Measurements from ENCODE around the gene MPP2.

MPP2 gene

DNA sequence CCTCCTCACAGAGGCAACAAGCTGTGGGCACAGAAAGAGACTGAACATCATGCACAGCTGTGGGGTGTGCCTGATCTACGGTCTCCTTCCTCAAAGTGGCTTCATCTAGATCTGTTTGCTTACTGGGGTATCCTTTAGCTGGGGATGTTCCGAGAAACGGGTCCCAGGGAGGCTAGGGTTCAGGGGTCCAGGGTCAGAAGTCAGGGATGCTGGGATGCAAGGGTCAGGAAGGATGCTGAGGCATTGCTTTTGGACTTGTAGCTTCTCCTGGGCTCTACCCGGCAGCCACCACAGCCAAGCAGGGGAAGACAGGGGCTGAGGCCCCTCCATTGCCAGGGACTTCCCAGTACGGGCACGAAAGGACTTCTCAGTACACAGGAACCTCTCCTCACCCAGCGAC lies 53.8 kb downstream of the MPP2 start:
- H3K27ac ChIP-seq = no peak overlapping the region
- TF ChIP-seq ZFX (IDR thresholded peaks at IDR 0.05; ENCODE audit: borderline replicate concordance) = no peak
- TF ChIP-seq, protein P1, sequence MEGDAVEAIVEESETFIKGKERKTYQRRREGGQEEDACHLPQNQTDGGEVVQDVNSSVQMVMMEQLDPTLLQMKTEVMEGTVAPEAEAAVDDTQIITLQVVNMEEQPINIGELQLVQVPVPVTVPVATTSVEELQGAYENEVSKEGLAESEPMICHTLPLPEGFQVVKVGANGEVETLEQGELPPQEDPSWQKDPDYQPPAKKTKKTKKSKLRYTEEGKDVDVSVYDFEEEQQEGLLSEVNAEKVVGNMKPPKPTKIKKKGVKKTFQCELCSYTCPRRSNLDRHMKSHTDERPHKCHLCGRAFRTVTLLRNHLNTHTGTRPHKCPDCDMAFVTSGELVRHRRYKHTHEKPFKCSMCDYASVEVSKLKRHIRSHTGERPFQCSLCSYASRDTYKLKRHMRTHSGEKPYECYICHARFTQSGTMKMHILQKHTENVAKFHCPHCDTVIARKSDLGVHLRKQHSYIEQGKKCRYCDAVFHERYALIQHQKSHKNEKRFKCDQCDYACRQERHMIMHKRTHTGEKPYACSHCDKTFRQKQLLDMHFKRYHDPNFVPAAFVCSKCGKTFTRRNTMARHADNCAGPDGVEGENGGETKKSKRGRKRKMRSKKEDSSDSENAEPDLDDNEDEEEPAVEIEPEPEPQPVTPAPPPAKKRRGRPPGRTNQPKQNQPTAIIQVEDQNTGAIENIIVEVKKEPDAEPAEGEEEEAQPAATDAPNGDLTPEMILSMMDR (IDR thresholded peaks at IDR 0.05) = no peak

DNA sequence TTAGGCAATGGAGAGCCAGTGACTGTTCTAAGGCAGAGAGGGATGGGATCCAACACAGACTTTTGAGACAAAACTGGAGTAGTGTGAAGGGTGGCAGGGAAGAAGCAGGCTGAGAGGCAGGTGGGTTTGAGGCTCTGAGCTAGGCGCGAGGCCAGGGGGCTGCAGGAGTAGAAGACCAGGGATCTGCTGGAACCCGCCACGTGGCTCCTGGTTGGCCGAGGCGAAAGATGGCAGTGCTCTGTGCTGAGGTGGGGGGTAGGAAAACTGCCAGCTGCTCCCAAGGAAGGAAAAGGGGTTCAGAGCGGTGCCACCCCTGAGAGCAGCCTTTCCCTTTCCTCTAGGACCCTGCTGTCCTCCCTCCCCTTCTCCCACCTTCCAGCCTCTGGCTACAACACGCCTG lies 54.8 kb downstream of the MPP2 start:
- no peak for TF ChIP-seq ZFX (IDR thresholded peaks at IDR 0.05; ENCODE audit: borderline replicate concordance)
- TF ChIP-seq, protein P1 (IDR thresholded peaks at IDR 0.05) = no peak
- no peak overlapping the region for H3K27ac ChIP-seq

DNA sequence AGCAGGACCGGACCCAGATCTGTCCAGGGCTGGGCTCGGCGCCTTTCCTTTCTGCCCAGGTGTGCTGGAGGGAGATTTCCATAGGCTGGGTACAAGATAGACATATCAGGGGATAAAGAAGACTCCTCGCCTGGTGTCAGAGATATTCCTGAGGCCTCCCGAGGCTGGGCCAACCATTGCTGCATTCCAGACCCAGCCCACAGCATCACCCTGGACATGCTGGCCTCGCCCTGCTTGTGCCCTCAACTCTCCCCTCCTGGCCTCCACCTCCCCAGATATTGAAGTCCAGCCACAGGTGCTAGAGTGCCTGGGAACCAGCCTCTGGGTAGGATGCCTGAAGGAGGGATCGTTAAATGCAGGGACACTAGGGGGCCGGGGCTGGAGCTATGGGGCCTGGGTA lies 58.2 kb downstream of the MPP2 start:
- H3K27ac ChIP-seq = no peak overlapping the region
- TF ChIP-seq, protein P1 (IDR thresholded peaks at IDR 0.05) = no peak
- no peak for TF ChIP-seq ZFX (IDR thresholded peaks at IDR 0.05; ENCODE audit: borderline replicate concordance)

DNA sequence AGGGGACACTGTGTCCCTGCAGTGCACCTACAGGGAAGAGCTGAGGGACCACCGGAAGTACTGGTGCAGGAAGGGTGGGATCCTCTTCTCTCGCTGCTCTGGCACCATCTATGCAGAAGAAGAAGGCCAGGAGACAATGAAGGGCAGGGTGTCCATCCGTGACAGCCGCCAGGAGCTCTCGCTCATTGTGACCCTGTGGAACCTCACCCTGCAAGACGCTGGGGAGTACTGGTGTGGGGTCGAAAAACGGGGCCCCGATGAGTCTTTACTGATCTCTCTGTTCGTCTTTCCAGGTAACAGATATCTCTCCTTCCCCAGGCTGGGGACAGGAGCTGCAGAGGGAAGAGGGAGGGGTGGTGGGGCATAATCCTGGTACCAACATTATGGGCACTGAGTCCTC lies 58.7 kb downstream of the MPP2 start:
- TF ChIP-seq, protein P1 (IDR thresholded peaks at IDR 0.05) = no peak
- TF ChIP-seq ZFX (IDR thresholded peaks at IDR 0.05; ENCODE audit: borderline replicate concordance) = no peak

DNA sequence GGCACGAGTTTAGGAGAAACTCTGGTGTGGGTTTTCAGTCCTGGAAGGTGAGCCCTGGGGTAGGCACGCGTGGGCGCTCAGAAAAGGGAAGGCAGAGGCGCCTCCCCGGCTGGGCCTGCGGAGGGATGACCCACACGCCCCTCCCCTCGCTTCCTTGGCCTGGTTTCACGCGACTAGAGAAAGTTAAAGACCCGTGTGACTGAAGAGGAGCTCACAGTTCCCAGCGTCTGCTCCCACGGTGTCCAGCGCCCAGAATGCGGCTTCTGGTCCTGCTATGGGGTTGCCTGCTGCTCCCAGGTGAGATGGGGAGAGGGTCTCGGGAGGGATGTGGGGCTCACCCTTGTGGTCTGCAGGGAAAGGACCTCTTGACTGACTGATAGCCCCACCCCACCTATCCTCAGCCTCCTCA lies 60.4 kb downstream of the MPP2 start, which contains the start of gene CD300LG:
Gene CD300LG (plus strand): TSS at position 214 of the 409 bp plus-strand sequence. CDS start 41 bp downstream, at position 255.
- TF ChIP-seq ZFX (IDR thresholded peaks at IDR 0.05; ENCODE audit: borderline replicate concordance) = no peak
- TF ChIP-seq, protein P1 (IDR thresholded peaks at IDR 0.05) = no peak
- 0 out of 2 replicates have a peak within 1 kb of the TSS, but pooled peaks have one; percentile 5 for H3K27ac ChIP-seq

More for the DNA sequence above, 58.7 kb downstream of the MPP2 start:
- no peak overlapping the region for H3K27ac ChIP-seq

DNA sequence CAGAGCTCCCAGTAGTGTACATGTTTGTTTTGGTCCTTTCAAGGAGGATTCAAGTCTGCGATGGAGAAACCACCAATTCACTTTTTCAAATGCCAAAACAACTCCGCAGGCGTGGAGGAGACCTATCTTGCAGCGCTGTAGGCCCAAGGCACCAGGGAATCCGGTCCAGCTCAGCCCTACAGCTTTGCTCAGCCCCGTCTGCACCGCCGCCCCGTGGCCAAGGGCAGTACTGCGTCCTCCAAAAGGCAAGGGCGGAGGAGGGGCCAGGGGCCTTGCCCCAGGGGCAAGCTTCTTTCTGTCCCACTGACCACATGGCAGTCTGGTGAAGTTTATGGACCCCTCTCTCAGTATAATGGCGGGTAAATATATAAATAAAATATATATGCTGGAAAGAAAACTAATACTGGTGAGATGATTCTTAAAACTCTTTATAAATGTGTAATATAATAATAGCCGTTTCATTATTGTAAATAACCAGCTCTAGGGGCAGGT lies 61.1 kb downstream of the MPP2 start:
- TF ChIP-seq, protein P1 (IDR thresholded peaks at IDR 0.05) = peak; percentile 99
- no peak for TF ChIP-seq ZFX (IDR thresholded peaks at IDR 0.05; ENCODE audit: borderline replicate concordance)

DNA sequence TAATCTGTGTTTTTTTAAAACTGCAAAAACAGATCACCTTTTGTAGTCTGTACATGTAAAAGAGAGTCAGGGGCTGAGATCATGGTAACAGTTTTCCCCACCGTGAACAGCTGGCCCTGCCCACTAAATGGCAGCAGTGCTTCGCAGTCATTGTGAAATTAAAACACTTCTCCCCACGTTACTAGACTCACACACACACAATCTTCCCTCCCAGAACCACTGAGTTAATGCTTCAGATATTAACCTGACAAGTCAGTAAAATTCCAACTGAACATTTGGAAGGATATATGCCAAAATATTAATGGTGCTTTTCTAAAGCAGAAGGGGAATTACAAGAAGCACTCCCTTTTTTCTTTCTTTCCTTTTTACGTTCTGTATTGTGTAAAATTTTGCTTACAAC lies 61.6 kb downstream of the MPP2 start:
- TF ChIP-seq ZFX (IDR thresholded peaks at IDR 0.05; ENCODE audit: borderline replicate concordance) = no peak
- TF ChIP-seq, protein P1 (IDR thresholded peaks at IDR 0.05) = no peak
- 0 out of 2 replicates have a peak overlapping the region, but pooled peaks have one; percentile 5 for H3K27ac ChIP-seq

More for the DNA sequence above, 61.1 kb downstream of the MPP2 start:
- 0 out of 2 replicates have a peak overlapping the region, but pooled peaks have one; percentile 5 for H3K27ac ChIP-seq

Measured in 22Rv1 (cell line).